HG03159 (cell line): Measurements from ENCODE around the gene XYLT1.
"Not testable (repeated sequence)": the region's sequence is repeated elsewhere in the genome, so short reads cannot be mapped to it uniquely, and the experiment has no call there.

Experiments used
- ATAC-seq: cut with Tn5 transposase; IDR thresholded peaks from one replicate; pipeline ENCODE4 v1.9.1; 2021; ENCODE audit warnings: mild to moderate bottlenecking, moderate library complexity; ENCODE audit not compliant: unreplicated experiment

Gene XYLT1

DNA sequence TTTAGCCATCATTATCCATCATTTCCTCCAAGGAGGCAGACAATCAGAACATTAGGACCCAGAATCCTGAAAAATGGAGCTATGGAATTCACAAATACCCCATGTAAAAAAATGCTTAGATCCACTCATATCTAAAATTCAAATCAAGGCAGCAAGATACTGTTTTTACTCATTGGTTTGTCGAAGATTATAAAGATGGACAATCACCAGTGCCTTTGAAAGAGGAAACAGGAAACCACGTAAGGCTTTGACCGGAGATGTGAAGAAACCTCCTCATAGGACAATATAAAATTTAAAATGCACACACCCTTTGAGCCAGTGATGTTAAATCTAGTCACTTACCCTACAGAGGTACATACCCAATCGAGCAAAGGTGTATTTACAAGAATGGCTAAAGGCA is 130.0 kb downstream of the XYLT1 start:
- ATAC-seq: no peak

DNA sequence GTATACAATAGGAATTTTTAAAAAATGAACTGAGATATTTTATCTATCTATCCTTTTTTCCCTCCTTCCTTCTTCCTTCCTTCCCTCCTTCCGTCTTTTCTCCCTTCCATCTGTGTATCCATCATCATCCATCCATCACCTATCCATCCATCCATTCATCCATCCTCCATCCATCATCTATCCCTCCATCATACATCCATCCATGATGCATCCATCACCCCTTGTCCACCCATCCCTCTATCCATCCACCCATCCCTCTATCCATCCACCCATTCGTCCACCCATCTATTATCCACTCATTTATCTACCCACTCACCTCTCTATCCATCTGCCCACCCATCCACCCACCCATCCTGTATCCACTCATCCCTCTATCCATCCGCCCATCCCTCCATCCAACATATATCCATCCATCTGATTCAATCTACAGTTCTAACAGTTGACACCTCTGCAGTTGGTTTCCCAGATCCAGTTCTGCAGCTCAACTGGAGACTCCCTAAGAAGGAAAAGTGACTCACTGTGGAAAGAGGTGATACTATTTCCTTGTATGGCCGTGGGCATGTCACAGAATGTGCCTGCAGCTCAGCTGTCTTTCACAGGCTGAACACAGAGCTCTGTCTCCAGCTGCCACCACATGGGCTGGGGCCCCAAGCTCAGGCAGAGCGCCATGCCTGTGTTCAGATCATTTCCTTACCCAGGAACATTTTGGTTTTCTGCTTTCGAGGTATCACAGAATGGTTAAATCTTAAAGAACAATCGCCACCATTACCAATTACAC is 130.8 kb downstream of the XYLT1 start:
- ATAC-seq: no peak

DNA sequence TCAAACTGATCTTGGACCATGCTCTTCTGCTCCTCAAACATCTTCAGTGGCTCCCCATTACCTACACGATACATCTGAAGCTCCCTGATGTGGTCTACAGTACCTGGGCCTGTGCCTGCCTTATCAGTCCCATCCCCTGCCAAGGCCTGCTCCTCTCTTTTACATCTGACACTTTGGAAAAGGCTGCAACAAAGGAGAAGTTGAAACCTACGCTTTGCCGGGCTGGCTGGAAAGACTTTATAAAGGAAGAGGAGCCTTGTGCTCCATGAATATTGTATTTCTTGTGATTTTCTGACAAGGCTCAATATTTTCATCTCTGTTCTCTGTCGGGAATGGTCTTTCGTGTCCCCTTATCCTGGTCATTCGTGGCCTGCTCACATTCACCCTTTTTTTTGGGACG is 132.5 kb downstream of the XYLT1 start:
- ATAC-seq: no peak

DNA sequence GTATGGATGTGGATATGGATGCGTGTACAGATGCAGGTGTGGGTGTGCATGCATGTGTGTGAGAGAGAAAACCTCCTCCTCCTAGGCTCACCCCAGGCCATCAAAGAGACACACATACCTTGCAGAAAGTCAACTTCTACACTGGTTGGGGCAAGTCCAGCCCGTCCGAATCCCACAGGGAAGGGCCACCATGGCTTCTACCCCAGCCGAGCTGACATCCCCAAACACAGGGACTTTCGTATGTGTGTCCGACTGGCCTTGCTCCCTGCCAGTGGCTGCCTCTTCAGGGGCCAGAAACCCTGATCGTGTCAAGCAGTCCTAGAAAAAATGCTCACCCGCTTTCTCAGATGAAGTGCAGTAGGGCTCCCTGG is 134.2 kb downstream of the XYLT1 start:
- ATAC-seq: no peak

DNA sequence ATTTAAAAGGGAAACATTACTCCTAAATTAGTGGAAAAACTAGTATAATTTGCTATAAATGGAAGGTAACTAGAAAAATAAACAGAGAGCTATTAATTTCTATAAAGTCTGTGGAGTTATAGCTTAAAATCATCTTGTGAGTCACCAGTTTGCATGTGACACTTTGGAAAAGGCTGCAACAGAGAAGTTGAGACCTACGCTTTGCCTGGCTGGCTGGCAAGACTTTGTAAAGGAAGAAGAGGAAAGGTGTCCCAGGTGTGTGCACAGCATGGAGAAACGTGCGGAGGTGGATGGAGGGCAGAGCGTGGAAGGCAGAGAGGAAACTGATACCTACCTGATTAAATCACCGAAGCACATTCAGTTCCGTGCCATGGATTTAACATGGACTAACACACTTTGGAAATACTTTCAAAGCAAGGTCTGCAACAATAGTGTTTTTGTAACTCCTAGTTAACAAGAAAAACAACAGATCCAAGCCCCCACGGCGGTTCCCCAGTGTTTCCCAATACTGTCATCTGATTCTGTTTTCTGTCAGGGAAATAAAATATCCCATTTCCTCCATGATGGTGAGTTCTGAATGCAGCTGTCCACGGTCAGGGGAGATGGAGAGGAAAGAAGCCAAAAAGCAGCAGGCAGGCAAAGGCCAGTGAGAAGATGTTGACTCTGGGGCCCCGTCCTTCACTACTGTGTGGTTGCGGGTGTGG is 134.8 kb downstream of the XYLT1 start:
- no peak for ATAC-seq

DNA sequence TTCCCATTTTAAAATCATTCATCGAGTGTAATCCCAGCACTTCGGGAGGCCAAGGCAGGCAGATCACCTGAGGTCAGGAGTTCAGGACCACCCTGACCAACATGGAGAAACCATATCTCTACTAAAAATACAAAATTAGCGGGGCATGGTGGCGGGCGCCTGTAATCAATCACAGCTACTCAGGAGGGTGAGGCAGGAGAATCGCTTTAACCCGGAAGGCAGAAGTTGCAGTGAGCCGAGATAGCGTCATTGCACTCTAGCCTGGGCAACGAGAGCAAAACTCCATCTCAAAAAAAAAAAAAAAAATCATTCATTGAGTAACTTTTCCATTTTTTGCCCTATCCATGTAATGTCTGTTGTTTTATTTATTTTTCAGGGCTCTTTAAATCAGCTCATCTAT is 135.4 kb downstream of the XYLT1 start:
- ATAC-seq: not testable (repeated sequence)

DNA sequence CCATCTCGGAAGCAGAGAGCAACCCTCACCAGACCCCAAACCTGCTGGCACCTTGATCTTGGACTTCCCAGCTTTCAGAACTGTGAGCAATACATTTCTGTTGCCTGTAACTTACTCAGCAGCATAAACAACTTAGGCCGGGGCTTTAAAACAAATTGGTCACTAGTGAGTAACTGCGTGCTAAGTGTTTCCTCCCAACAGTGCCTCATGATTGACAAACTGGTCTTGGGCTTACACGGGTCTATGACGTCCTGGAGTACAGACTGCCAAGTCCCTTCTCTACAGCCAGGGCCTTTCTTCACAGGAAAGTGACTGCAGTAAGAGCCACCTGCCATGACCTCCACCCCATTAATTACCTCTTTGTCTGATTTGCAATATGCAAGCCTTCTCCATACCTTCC is 136.7 kb downstream of the XYLT1 start:
- no peak for ATAC-seq

DNA sequence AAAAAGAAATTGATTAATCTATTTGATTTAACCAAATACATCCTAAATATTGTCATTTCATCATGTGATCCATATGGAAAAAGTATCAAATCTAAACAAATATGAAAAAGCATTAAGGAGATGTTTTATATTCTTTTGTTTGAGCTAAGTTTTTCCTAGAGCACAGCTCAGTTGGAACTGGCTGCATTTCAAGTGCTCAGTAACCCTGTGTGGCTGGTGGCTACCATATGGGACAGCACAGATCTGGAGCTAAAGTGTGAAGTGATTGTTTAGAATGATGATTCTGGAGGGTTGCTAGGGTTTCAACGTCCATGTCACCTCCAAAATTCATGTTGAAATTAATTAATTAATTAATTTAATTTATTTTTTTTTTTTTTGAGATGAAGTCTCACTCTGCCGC is 137.5 kb downstream of the XYLT1 start:
- ATAC-seq: no peak

DNA sequence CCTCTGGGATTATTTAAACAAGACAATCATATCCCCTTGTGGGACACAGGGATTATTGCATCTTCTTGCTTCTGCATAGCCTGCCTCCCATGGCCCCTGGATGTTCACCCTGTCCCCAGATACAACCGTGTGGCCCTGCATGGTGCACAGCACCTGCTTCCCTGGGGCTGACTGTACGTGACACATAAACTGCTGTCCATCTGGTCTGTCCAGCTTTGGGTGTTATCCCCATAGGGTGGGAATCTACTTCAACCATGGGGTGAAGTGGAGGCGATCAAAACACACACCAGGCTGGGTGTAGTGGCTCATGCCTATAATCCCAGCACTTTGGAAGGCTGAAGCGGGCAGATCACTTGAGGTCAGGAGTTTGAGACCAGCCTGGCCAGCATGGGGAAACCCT is 138.8 kb downstream of the XYLT1 start:
- ATAC-seq: no peak

DNA sequence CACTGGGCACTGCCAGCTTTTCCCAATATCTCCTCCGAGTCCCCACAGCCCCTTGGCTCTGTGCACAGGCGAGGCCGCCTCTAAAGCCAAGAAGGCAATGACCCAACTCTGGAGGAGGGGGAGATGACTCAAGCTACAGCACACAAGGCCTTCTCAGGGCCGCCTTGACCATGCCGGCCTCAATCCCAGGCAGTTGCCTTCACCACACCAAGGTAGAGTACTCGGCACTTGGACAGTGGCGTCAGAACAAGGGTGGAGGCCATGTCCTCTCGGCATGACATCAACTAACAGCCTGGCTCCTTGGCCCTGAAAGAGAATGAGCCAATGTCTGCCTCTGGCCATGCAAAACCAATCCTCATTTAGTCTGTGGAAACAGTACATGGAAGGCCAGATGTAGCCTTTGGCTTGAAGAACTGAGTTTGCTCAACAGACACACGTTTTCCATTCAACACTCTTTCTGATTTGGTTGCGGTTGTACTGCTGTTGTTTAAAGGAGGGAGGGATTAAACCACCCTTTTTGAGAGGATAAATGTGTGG is 139.6 kb downstream of the XYLT1 start:
- ATAC-seq: no peak

DNA sequence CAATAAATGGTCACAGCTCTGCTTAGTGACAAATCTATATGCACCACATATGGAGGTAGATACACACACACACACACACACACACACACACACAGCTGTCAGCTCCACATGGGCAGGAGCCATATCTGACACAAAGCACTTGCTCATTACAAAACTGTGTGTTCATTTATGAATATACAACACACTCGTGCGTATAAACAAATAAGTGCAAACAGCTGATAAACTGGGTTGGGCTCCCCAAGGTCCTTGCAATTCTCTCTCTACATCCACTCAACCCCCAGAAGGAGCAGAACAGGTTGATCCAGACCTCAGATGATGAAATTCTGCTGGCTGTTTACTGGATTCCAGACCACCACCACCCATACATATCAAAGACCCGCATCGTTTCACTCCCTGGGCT is 140.7 kb downstream of the XYLT1 start:
- no peak for ATAC-seq

DNA sequence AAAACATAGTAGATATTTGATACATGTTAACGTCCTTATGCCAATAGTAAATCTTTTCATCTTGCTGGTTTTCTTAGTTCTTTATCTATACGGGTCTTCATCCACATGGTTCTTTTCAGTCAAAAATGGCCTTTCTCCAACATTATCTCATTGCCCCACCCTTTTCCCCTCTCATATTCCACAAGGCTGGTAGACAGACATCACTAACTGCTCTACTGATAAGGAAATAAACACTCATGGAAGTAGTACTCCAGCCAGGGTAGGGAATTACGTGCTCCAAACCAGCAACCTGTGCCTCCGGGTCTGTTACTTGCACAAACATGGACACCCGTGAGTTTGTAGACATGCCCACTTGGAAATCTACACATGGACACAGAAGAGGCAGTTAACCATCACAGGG is 141.4 kb downstream of the XYLT1 start:
- ATAC-seq: no peak

DNA sequence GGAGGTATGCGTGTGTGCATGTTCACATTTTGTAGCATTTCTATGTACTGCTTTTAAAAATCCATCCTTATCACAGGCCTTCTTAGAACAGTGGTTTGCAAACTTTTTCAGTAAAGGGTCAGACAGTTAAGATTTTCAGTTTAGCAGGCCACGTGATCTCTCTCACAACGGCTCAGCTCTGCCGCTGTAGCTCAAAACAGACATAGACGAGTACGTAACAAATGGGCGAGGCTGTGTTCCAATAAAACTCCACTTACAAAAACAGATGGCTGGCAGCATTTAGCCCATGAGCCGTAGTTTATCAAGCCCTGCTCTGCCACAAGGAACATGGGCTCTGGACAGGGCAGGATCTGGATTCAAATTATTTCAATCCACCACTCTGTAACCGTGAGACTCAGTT is 141.8 kb downstream of the XYLT1 start:
- no peak for ATAC-seq

DNA sequence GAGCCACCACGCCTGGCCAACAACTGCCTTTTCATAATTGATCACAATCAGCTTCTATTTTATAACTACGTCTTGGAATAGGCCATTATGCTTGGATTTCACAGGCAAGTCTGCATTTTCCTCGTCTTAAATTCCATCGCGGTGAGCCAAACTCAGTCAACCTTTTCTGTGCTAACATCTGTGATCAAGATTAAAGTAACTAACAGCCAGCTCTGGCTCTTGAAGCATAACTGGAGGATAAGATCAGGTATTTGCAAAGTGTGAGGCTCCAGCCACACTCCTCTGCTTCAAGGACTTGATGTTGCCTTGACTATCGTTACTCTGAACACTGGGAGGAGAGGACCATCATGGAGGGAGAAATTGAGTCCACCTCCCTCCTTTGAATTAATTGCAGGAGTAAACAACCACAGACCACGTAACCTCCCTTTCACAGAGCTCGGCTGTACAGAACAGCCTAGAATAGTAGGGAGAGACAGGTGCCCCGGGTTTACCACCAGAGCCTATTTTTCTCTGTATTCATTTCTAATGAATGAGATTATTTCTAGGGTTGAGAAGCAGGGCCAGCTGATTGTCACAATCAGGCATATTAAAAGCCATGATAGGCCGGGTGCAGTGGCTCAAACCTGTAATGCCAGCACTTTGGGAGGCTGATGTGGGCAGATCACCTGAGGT is 143.0 kb downstream of the XYLT1 start:
- no peak for ATAC-seq

DNA sequence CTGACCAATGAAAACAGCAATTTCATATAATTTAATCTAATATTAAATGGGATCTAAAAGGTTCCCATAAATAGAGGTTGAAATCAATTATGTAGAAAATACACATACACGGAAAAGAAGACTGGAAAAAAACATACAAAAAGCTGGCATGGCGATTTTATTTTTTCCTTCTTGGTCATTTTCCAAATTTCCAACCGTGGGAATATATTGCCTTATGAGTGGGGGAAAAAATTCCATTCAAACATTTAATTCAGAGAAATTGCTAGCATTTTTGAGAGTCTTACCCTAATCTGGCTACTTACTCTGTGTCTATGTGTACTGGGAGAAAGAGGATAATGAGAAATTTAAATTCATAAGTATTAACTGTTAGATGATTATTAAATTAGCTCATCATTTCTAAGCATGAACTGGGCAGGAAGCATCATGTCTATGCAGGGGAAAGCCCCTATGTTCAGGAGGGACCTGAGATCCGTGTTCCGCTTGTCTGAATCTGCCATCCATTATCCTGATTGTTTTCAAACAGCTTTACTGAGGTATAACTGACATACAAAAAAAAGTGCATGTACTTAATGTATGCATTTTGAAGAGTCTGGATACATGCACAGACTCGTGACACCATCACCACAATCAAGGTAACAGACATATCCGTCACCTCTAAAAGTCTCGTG is 145.2 kb downstream of the XYLT1 start:
- ATAC-seq: no peak

DNA sequence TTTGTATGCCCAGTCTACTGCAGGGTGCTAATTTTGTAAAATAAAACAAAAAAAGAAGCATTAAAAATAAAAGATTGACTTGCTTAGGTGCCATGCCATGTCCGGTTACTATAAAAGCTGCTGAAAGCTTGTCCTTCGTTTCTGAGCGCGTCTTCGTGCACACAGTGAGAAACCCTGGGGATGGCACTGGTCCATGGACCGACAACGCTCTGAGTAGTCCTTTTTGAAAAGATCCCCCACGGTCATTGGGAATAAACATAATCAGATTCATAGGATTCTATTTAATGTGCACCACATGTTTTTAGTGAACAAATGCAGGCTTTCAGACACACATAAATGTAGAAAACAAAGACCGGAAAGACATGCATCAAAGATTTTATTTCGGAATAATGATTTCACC is 146.3 kb downstream of the XYLT1 start:
- ATAC-seq: no peak

DNA sequence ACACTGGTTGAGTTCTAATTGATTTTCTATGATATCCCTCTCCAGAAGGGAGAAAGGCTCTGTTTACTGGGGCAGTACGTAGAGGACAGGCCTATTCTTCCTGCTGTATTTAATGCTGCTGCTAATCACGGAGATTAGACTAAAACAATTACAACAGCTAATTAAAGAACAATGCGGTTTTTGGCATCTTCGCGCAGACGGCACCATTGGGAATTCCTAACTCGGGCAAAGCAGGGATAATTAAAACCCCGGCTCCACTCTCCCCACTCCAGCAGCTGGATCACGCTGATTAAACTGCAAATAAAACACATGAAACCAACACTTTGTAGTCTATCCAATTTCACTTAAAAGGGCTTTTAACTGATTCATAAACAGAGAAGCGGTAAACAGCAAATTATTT is 147.6 kb downstream of the XYLT1 start:
- ATAC-seq: no peak

DNA sequence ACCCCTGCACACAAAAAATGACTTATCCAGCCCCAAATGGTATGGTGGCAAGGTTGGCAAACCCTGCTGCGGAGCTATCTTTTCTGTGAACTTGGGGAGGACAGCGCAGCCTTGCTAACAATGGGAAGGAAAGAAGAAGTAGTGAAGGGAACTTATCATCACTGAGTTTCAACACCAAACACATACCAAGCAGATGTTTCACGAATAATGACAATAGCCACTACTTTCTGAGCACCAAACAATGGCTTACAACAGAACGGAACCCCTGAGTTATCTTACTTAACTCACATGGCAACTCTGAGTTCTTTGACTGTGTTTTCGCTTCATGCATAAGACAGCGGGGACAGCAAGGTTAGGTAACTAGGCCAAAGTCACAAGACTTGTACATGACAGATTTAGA is 148.9 kb downstream of the XYLT1 start:
- no peak for ATAC-seq

DNA sequence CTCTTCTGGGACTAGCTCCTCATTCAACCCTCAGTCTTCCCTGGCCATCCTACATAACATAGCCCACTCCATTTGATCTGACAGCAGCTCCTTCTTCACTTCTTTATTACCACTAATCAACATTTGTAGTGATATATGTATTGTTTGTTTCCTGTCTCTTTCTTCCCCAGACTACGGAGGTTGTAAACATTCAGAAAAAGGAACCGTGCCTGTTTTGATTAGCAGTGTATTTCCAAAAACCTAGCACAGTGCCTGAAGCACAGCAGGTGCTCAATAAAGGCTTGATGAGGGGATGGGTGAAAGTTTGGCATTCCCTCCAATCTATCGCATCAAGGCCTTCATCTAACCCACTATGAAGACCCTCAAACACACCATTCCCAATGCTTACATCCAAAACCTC is 150.8 kb downstream of the XYLT1 start:
- no peak for ATAC-seq

DNA sequence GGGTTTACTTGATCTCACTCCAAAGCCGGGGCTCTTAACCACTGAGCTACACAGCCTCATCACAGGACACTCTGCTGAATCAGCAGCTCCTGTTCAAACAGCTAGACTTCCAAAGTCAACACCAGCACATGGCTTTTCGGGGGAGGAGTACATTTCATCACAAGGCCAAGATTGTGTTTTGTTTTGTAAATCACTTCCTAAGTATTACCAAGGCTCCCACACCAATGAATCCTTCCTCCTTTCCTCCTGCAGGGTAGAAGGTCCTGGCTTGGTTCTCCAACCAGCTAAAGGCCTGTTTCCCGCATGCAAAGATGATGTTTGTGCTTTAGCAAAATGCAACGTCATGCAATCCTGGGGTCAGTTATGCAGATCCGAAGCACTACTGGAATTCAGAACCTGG is 152.5 kb downstream of the XYLT1 start:
- no peak for ATAC-seq

DNA sequence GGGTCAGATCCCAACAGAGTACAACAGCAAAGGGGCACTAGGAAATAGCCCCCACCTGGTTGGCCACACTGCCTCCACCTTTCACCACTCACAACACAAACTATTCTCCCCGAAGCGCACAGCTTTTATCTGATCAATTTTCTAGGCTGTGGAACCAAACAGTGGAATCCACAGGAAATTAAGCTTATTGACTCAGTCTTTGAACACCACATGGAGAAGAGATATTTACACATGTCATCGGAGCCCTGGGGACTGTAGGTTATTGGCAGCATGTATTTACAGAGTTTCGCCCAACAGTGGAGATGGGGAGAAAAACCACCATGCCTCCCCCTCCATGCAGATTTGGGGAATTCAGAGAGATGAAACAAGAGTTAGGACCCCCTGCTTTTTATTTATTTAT is 154.8 kb downstream of the XYLT1 start:
- no peak for ATAC-seq
